HAP-1 (cell line): ENCODE measurements around the gene KDM6A.
"Not testable (repeated sequence)": the region's sequence is repeated elsewhere in the genome, so short reads cannot be mapped to it uniquely, and the experiment has no call there.

Experiments used
- DNase-seq, 2 experiments: peaks; one replicate each; pipeline ENCODE4 v3.0.0-alpha.2; 2016 to 2020; ENCODE audit warnings: low spot score in 2 of 2
- H3K27me3 ChIP-seq: fragments of 250-450 bp; sonication (Bioruptor Pico); 2 replicates; pipeline ENCODE4 v1.5.1; 2020; ENCODE audit warnings: low read depth, mild to moderate bottlenecking, moderate library complexity
- H3K36me3 ChIP-seq: fragments of 250-450 bp; sonication (Bioruptor Pico); replicated peaks from 2 replicates; pipeline ENCODE4 v1.5.1; 2020; ENCODE audit warnings: mild to moderate bottlenecking
- H3K4me1 ChIP-seq: fragments of 250-450 bp; sonication (Bioruptor Pico); 2 replicates; pipeline ENCODE4 v1.5.1; 2020; ENCODE audit warnings: mild to moderate bottlenecking
- H3K4me3 ChIP-seq: fragments of 250-450 bp; sonication (Bioruptor Pico); 2 replicates; pipeline ENCODE4 v1.5.1; 2020; ENCODE audit warnings: mild to moderate bottlenecking, moderate library complexity
- H3K9me3 ChIP-seq: fragments of 250-450 bp; sonication (Bioruptor Pico); 2 replicates; pipeline ENCODE4 v1.5.1; 2020; ENCODE audit warnings: mild to moderate bottlenecking, moderate library complexity
- in situ Hi-C: fragments of 300-500 bp; cut with MboI; formaldehyde crosslinking; loops from 3 replicates; pipeline ENCODE4 v1.14.3; 2020; ENCODE audit warnings: low sequenced_read_pairs, inconsistent platforms, mixed read lengths

Gene KDM6A

DNA sequence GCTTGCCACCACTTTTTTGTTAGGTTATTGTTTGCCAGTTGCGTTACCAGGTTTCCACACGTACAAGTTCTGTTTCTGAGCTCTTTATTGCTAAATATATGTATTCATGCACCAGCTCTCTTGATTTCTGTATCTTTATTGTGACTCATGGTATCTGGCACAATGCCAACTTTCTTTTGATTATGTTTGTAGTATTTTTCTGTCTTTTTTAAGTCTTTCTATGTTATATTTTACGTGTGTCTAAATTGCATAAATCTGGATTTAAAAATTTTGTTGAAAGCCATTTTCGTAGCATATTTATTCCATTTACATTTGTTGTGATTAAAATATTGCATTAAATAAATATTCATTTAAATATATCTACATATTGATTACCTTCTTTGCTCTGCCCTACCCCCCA is 73.8 kb downstream of the KDM6A start:
- H3K9me3 ChIP-seq: no peaks in the 10 kb centered on the region
- in situ Hi-C loops: no loop called here
- no peak overlapping the region for H3K4me3 ChIP-seq
- no peaks in the 10 kb centered on the region for H3K27me3 ChIP-seq
- no peaks in the 10 kb centered on the region for H3K36me3 ChIP-seq
- H3K4me1 ChIP-seq: peaks cover 26% of the 10 kb centered on the region
- DNase-seq: no peak

- H3K36me3 ChIP-seq: no peaks in the 10 kb centered on the region
- H3K4me3 ChIP-seq: no peak overlapping the region
- in situ Hi-C loops: no loop called here
- no peak for DNase-seq
- H3K27me3 ChIP-seq: no peaks in the 10 kb centered on the region
- H3K9me3 ChIP-seq: no peaks in the 10 kb centered on the region
- peaks cover 27% of the 10 kb centered on the region for H3K4me1 ChIP-seq
These were observed 75.0 kb downstream of the KDM6A start for GRCh38 chrX:44947995-44948394.

- DNase-seq: no peak
- Histone ChIP-seq H3K4me3 (no peak overlapping the region), H3K4me1 (peaks cover 31% of the 10 kb centered on the region), H3K36me3 (no peaks in the 10 kb centered on the region), H3K27me3 (no peaks in the 10 kb centered on the region), H3K9me3 (no peaks in the 10 kb centered on the region)
- in situ Hi-C loops: no loop called here
These were observed 75.4 kb downstream of the KDM6A start for GRCh38 chrX:44948406-44948805.

- H3K4me1 ChIP-seq: peaks cover 38% of the 10 kb centered on the region
- H3K9me3 ChIP-seq: no peaks in the 10 kb centered on the region
- H3K36me3 ChIP-seq: no peaks in the 10 kb centered on the region
- in situ Hi-C loops: no loop called here
- DNase-seq: no peak
- H3K27me3 ChIP-seq: no peaks in the 10 kb centered on the region
- no peak overlapping the region for H3K4me3 ChIP-seq
These were observed 76.1 kb downstream of the KDM6A start for GRCh38 chrX:44949125-44949524.

DNA sequence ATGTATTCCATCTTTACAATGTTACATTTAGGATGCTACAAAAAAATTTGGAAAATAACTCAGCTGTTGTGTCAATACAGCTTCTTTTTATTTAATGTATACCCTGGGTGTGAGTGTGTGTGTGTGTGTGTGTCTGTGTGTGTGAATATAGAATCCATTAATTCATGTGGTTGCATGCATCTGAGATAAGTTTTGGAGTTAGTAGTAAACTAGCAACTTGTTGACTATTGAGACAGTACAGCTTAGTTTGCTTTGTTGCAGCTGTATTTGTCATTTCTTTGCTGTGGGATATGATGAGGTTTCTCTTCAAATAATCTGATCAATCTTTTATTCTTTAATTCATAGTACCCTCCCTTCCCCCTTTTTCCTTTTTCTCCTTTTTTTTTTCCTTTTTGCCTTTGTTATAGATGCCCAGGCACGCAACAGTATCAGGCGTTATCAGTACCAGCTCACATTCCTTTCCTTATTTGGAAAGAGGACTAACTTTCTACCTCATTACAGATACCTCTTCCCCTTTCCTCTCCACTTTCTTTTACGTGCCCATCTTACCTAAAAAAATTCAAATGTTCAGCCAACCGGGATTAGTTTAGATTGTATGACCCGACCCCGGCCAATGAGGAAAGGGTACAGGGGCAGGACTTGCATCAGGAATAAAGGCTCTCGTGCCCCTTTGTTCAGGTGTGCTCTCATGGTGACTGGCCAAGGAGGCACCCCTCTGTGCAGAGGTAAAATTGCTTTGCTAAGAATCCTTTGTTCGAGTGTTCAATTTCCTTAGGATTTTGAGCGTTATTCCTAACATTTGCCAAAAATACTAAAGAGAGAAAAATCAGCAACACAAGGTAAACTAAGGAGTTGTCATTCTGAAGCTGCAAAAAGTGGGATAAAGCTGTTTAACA is 77.7 kb downstream of the KDM6A start:
- H3K4me3 ChIP-seq, in situ Hi-C loops, H3K27me3 ChIP-seq, DNase-seq, H3K9me3 ChIP-seq, H3K36me3 ChIP-seq: not testable (repeated sequence)
- H3K4me1 ChIP-seq: peaks cover 50% of the 10 kb centered on the region

DNA sequence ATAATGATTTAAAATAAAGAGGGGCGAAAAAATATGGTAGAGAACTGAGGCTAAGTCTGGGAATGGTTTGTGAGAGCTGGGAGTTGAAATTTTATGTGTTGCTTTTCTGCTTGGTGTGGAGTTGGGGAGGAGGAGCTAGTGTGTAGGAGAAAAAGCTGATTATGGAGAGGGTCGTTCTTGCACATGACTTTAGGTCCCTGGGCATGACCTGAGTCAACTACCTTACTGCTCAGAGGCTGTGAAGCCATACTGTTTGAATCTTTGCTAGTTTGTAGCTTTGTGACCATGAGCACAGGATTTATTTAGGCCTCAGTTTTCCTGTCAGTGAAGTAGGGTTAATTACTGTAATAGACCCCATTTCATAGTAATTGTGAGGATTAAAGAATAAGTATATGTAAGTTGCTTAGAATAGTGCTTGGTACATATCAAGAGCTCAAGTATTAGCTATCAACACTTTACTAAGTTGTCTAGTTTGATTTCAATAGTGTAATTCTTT is 78.6 kb downstream of the KDM6A start:
- peaks cover 47% of the 10 kb centered on the region for H3K4me1 ChIP-seq
- no peak overlapping the region for H3K4me3 ChIP-seq
- no peak for DNase-seq
- H3K27me3 ChIP-seq: no peaks in the 10 kb centered on the region
- no peaks in the 10 kb centered on the region for H3K36me3 ChIP-seq
- H3K9me3 ChIP-seq: no peaks in the 10 kb centered on the region
- in situ Hi-C loops: no loop called here

DNA sequence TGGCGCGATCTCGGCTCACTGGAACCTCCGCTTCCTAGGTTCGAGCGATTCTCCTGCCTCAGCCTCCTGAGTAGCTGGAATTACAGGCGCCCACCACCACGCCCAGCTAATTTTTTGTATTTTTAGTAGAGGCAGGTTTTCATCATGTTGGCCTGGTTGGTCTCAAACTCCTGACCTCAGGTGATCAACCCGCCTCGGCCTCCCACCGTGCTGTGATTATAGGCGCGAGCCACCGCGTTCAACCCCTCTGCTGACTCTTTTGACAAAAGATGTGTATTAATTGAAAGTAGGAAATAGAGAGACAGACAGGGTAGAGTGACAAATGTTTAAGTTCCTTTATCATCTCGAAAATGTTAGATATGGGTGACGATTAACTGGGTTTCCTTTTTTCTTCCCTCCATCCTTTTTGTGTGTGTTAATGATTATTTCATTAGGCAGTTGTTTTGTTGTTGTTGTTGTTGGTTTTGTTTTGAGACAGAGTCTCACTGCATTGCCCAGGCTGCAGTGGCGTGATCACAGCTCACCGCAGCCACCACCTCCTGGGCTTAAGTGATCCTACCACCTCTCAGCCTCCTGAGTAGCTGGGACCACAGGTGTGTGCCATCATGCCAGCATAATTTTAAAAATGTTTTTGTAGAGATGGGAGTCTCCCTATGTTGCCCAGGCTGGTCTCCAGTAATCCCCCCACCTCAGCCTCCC is 79.5 kb downstream of the KDM6A start:
- H3K4me1 ChIP-seq: peaks cover 47% of the 10 kb centered on the region
- no peak for DNase-seq
- no peaks in the 10 kb centered on the region for H3K36me3 ChIP-seq
- no peaks in the 10 kb centered on the region for H3K9me3 ChIP-seq
- no peak overlapping the region for H3K4me3 ChIP-seq
- H3K27me3 ChIP-seq: no peaks in the 10 kb centered on the region
- in situ Hi-C loops: no loop called here

GRCh38 chrX:44953734-44954502 is 80.9 kb downstream of the KDM6A start:
- Histone ChIP-seq H3K27me3 (no peaks in the 10 kb centered on the region), H3K4me3 (no peak overlapping the region), H3K36me3 (no peaks in the 10 kb centered on the region), H3K4me1 (peaks cover 44% of the 10 kb centered on the region), H3K9me3 (no peaks in the 10 kb centered on the region)
- DNase-seq: peak in 1 of 2 experiments; percentile 48
- in situ Hi-C loops: no loop called here

- Histone ChIP-seq H3K9me3 (no peaks in the 10 kb centered on the region), H3K27me3 (no peaks in the 10 kb centered on the region), H3K4me3 (no peak overlapping the region), H3K36me3 (no peaks in the 10 kb centered on the region), H3K4me1 (peaks cover 39% of the 10 kb centered on the region)
- peak; percentile 55 to 79 for DNase-seq
- in situ Hi-C loops: no loop called here
These were observed 81.6 kb downstream of the KDM6A start for GRCh38 chrX:44954562-44954961.

- Histone ChIP-seq H3K4me3 (no peak overlapping the region), H3K36me3 (peaks cover 6% of the 10 kb centered on the region), H3K9me3 (no peaks in the 10 kb centered on the region), H3K27me3 (no peaks in the 10 kb centered on the region), H3K4me1 (peaks cover 37% of the 10 kb centered on the region)
- DNase-seq: no peak
- in situ Hi-C loops: no loop called here
These were observed 84.9 kb downstream of the KDM6A start for GRCh38 chrX:44957848-44958247.

DNA sequence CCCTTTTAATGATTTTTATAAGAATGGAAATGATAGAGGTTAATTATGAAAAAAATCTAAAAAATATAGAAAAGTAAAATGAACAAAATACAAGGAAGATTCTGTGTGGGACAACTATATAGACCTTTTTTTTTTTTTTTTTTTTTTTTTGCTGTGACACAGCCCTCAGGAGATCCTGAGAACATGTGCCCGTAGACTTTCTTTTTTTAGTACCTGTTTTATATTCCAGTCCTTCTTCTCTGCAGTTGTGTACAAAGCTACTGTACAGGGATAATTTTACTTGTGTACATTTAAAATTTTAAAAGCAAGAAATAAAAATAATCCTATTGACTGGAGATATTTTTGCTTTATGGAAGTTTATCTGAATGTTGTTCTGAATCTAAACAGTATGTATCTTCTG is 85.5 kb downstream of the KDM6A start:
- no peaks in the 10 kb centered on the region for H3K27me3 ChIP-seq
- H3K36me3 ChIP-seq: peaks cover 13% of the 10 kb centered on the region
- H3K4me1 ChIP-seq: peaks cover 32% of the 10 kb centered on the region
- no peaks in the 10 kb centered on the region for H3K9me3 ChIP-seq
- in situ Hi-C loops: no loop called here
- H3K4me3 ChIP-seq: no peak overlapping the region
- DNase-seq: no peak

DNA sequence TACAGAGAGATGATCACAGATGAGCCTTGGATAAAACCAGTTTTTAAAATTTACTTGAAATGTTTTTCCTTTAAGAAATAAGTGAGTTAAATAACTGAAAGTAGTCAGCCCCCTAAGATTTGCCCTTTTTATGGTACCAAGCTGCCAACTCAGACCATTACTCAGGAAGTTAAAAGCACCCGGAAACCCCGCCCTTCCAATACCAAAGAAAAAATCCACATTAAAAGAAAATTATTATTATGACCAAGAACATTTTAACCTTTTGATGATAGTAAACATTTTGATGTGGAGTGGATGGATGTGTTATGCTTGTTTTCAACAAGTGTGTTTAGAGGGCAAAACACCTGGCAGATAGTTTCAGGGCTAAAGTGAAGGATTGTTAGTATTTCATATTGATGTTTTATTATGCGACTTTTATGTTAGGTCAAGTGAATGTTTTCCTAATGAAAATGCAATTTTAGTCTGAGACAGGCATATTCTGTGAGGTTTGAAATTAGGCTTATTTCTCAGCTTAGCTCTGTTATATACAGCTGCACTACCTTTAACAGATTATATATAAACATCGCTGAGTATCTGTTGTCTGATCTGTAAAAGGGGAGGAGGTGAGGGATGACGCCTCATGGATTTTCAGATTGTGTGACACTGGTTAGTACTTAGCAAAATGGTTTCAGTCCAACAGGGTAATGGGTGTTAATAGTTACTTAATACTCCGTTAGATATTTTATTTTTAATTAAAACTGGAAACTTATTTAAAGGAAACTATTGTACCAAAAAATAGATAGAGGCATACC is 89.0 kb downstream of the KDM6A start:
- no peak for DNase-seq
- Histone ChIP-seq H3K9me3 (no peaks in the 10 kb centered on the region), H3K27me3 (no peaks in the 10 kb centered on the region), H3K4me1 (peaks cover 11% of the 10 kb centered on the region), H3K36me3 (peaks cover 25% of the 10 kb centered on the region), H3K4me3 (no peak overlapping the region)
- in situ Hi-C loops: no loop called here

GRCh38 chrX:44962944-44963343 is 90.0 kb downstream of the KDM6A start:
- in situ Hi-C loops: no loop called here
- Histone ChIP-seq H3K9me3 (no peaks in the 10 kb centered on the region), H3K27me3 (no peaks in the 10 kb centered on the region), H3K4me1 (peaks cover 11% of the 10 kb centered on the region), H3K4me3 (no peak overlapping the region), H3K36me3 (peaks cover 25% of the 10 kb centered on the region)
- DNase-seq: no peak
